BJ (cell line): Measurements from ENCODE around the gene NNAT. TPM values are rescaled to one million over a fixed set of nuclear protein-coding genes. Genes with fewer than 3 reads are reported as not detected.

ENCODE experiments used
- CTCF ChIA-PET: fragments of 350-600 bp; formaldehyde crosslinking; extraction: SDS; loops from one replicate; lab custom pipeline; 2021; ENCODE audit warnings: antibody characterized with exemption, inconsistent platforms; lab: Yijun Ruan, JAX
- POLR2A ChIA-PET: fragments of 300-600 bp; sonication (Branson Sonifier 250); formaldehyde crosslinking; extraction: SDS; loops from one replicate; lab custom pipeline; 2021; ENCODE audit warnings: antibody characterized with exemption; lab: Charles Lee
- DNase-seq: peaks from one replicate; pipeline ENCODE4 v3.0.0-alpha.2; 2011; ENCODE audit warnings: low read depth
- H3K27me3 ChIP-seq: 2 replicates; pipeline ENCODE4 v1.6.0; 2011; ENCODE audit warnings: low read length; ENCODE audit not compliant: control insufficient read depth, insufficient read depth
- H3K36me3 ChIP-seq: 2 replicates; pipeline ENCODE4 v1.5.1; 2011; ENCODE audit warnings: low read length; ENCODE audit not compliant: control insufficient read depth, insufficient read depth
- H3K4me3 ChIP-seq: 2 replicates; pipeline ENCODE4 v1.5.1; 2011; ENCODE audit warnings: low read depth, mild to moderate bottlenecking, control low read depth, low read length
- polyA plus RNA-seq: library from polyadenylated mRNA; depleted of rRNA; stranded (reverse); fragments of >200 nt; gene quantifications from 2 replicates; pipeline ENCODE4 v1.2.3, GENCODE V29; 2011
- TF ChIP-seq, protein P1 (sequence below): IDR thresholded peaks from 2 replicates; pipeline ENCODE4 v1.5.1; 2011; ENCODE audit warnings: low read depth, mild to moderate bottlenecking, control low read depth, inconsistent platforms, low read length, moderate library complexity; ENCODE audit not compliant: insufficient read depth

NNAT gene
- polyA plus RNA-seq, 1 experiment: not detected

DNA sequence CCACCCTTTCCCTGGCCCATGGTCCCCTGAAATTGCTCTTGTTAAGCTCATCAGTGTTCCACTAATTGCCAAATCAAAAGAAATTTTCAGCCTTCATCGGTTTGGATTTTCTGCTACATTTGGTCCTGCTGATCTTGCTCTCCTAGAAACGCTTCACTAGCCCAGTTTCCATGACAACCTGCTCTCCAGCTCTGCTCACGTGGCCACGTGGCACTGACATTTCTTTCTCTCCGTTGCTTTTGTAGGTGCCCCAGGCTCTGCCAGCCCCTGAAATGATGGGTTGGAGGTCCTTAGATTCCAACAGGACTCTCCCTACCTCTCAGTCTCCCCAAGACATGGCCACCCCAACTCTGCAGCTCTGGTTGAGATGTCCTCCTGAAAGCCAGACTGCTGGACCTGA is 45.8 kb upstream of the NNAT start:
- ChIA-PET CTCF (interaction anchor here (1.3 kb wide), 1 partner anchor 10 kb away, joined by 3 read pairs; no protein-coding TSS in a partner anchor), POLR2A (no interaction called here)
- H3K27me3 ChIP-seq: peaks cover 31% of the 10 kb centered on the region
- H3K4me3 ChIP-seq: no peak overlapping the region
- DNase-seq: no peak
- TF ChIP-seq, protein P1, sequence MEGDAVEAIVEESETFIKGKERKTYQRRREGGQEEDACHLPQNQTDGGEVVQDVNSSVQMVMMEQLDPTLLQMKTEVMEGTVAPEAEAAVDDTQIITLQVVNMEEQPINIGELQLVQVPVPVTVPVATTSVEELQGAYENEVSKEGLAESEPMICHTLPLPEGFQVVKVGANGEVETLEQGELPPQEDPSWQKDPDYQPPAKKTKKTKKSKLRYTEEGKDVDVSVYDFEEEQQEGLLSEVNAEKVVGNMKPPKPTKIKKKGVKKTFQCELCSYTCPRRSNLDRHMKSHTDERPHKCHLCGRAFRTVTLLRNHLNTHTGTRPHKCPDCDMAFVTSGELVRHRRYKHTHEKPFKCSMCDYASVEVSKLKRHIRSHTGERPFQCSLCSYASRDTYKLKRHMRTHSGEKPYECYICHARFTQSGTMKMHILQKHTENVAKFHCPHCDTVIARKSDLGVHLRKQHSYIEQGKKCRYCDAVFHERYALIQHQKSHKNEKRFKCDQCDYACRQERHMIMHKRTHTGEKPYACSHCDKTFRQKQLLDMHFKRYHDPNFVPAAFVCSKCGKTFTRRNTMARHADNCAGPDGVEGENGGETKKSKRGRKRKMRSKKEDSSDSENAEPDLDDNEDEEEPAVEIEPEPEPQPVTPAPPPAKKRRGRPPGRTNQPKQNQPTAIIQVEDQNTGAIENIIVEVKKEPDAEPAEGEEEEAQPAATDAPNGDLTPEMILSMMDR: no peak
- no peaks in the 10 kb centered on the region for H3K36me3 ChIP-seq

DNA sequence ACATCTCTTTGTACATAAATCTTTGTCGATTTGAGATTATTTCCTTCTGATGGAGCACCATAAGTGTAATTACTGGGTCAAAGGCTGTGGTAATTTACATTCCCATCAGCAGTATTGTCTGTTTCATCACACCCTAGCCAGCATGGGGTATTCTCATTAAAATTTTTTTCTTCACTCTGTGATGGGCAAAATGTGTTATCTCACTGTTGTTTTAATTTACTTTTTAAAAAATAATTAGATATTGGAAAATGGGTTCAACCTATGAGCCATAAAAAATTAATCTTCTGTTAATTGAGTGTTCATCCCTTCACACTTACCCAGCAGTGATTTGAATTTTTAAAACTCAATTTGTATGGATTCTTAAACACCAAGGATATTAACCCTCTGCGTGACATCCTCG is 44.0 kb upstream of the NNAT start:
- Histone ChIP-seq H3K27me3 (peaks cover 29% of the 10 kb centered on the region), H3K36me3 (no peaks in the 10 kb centered on the region), H3K4me3 (no peak overlapping the region)
- ChIA-PET CTCF (interaction anchor here (1.2 kb wide), 1 partner anchor 36 kb away, joined by 4 read pairs; no protein-coding TSS in a partner anchor), POLR2A (no interaction called here)
- TF ChIP-seq, protein P1: no peak
- DNase-seq: no peak

DNA sequence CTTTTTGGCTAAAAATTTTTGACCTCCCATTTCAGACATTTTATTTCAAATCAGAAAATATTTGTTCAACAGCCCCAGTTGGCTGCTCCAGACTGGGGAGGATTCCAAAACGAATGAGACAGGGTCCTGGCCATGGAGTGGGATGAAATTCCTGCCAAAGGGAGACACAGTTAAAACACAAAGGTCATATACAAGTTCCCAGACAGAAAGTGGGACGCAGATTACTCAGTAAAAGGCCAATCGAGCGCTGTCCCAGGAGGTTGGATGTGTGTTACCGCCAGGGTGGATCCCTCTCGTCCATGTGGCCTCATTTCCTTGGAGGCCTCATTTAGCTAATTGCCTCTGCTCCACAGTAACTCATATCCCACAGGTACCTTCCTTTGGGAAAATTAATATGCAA is 41.8 kb upstream of the NNAT start:
- ChIA-PET CTCF (no interaction called here), POLR2A (no interaction called here)
- no peak for DNase-seq
- Histone ChIP-seq H3K4me3 (no peak overlapping the region), H3K27me3 (peaks cover 26% of the 10 kb centered on the region), H3K36me3 (no peaks in the 10 kb centered on the region)
- TF ChIP-seq, protein P1: no peak

DNA sequence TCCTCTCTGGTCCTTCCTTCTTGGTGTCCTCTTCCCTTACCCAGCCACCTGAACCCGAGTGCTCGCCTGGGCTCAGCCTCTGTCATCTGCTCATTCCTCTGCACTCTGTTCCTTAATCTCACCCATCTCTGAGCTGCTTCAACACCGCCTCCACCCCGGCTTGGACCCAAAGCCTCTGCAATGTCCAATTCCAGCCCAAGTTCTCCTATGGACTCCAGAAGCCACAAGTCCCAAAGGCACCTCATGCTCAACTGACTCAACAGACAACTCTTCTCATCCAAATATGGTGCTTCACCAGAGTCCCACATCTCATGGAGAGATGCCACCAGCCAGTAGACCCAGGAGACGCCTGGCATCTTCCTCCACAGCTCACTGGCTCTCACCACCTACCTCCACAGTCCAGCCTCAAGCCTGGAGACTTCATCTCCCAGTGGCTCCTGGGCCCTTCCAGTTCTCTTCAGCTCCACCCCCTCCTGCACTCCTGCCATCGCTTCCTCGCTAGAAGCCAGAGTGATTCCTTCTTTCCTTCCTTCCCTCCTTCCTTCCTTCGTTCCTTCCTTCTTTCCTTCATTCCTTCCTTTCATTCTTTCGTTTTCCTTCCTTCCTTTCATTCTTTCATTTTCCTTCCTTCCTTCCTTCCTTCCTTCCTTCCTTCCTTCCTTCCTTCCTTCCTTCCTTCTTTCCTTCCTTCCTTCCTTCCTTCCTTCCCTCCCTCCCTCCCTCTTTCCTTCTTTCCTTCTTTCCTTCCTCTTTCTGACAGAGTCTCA is 40.9 kb upstream of the NNAT start:
- CTCF ChIA-PET: no interaction called here
- TF ChIP-seq, protein P1: no peak
- no peak for DNase-seq
- H3K27me3 ChIP-seq: peaks cover 22% of the 10 kb centered on the region
- POLR2A ChIA-PET: no interaction called here
- H3K36me3 ChIP-seq: no peaks in the 10 kb centered on the region
- H3K4me3 ChIP-seq: no peak overlapping the region

DNA sequence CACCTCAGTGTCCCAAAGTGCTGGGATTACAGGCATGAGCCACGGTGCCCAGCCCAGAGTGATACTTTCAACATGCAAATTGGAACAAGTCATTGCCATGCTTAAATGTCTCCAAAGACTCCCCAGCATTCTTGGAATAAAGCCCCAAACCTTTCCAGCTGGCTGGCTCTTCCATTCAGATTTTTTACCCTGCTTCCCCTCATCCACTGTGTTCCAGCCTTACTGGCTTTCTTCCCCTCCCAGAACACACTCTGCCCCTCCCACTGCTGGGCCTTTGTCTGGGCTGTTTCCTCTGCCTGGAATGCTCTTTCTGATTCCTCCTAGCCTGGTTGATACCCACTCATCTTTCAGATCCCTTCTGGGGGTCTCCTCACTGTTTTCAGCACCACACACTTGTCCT is 40.1 kb upstream of the NNAT start:
- H3K27me3 ChIP-seq: peaks cover 19% of the 10 kb centered on the region
- DNase-seq: no peak
- no peaks in the 10 kb centered on the region for H3K36me3 ChIP-seq
- ChIA-PET CTCF (no interaction called here), POLR2A (no interaction called here)
- no peak overlapping the region for H3K4me3 ChIP-seq
- TF ChIP-seq, protein P1: no peak
